Ascending aorta (tissue), 2 donors: ENCODE results near the gene KLK7. TPM values are rescaled to one million over a fixed set of nuclear protein-coding genes. Genes with fewer than 3 reads are reported as not detected.

ENCODE experiments used
- DNase-seq, 2 donors: peaks; one replicate each; pipeline ENCODE4 v3.0.0-alpha.2; 2019; ENCODE audit warnings: low spot score in 2 of 2
- H3K27ac ChIP-seq, 2 donors: fragments of 200-600 bp; sonication (generic); one replicate each; pipeline ENCODE4 v1.5.1; 2016 to 2017; ENCODE audit warnings: mild to moderate bottlenecking in 1 of 2
- H3K27me3 ChIP-seq: fragments of 200-600 bp; sonication (generic); one replicate; pipeline ENCODE4 v1.5.1; 2017
- H3K36me3 ChIP-seq, 2 donors: fragments of 200-600 bp; sonication (generic); one replicate each; pipeline ENCODE4 v1.5.1; 2016
- H3K4me1 ChIP-seq, 2 donors: fragments of 200-600 bp; sonication (generic); one replicate each; pipeline ENCODE4 v1.5.1; 2016 to 2017; ENCODE audit warnings: mild to moderate bottlenecking in 1 of 2
- H3K4me3 ChIP-seq, 2 donors: fragments of 200-600 bp; sonication (generic); one replicate each; pipeline ENCODE4 v1.5.1; 2016 to 2017; ENCODE audit warnings: mild to moderate bottlenecking in 1 of 2
- H3K9me3 ChIP-seq, 2 donors: fragments of 200-600 bp; sonication (generic); one replicate each; pipeline ENCODE4 v1.5.1; 2016
- CTCF ChIP-seq, 3 experiments: fragments of 200-600 bp in 2 of 3; fragments of 450-650 bp in 1 of 3; sonication (generic) in 2 of 3; IDR thresholded peaks; one replicate each; pipeline ENCODE4 v1.5.1; 2016 to 2019; ENCODE audit warnings: antibody characterized with exemption in 3 of 3, mild to moderate bottlenecking in 1 of 3, moderate library complexity in 1 of 3
- intact Hi-C: fragments of 100-400 bp; cut with DNase I; formaldehyde crosslinking; loops from one replicate; pipeline ENCODE4 v1.15.1; 2023
- total RNA-seq: library from RNA; depleted of rRNA; stranded (reverse); fragments of >200 nt; gene quantifications from one replicate; pipeline ENCODE4 v1.1.0, GENCODE V29; 2016

KLK7 gene
- total RNA-seq, 1 donor from 2014 or later, result not detected

- DNase-seq, result no peak
- Histone ChIP-seq H3K27ac (no peak overlapping the region), H3K4me1 (no peaks in the 10 kb centered on the region), H3K4me3 (no peak overlapping the region), H3K27me3 (no peaks in the 10 kb centered on the region), H3K9me3 (no peaks in the 10 kb centered on the region), H3K36me3 (no peaks in the 10 kb centered on the region)
- no peak for TF ChIP-seq CTCF (IDR thresholded peaks at IDR 0.05)
- intact Hi-C loops, result no loop called here
Observed at GRCh38 chr19:51024924-51025323, 41.2 kb upstream of the KLK7 start.

GRCh38 chr19:51023946-51024345 is 40.2 kb upstream of the KLK7 start:
- no peaks in the 10 kb centered on the region for H3K36me3 ChIP-seq
- no peak overlapping the region for H3K27ac ChIP-seq
- TF ChIP-seq CTCF (IDR thresholded peaks at IDR 0.05), result no peak
- DNase-seq, result no peak
- no peaks in the 10 kb centered on the region for H3K9me3 ChIP-seq
- no peaks in the 10 kb centered on the region for H3K27me3 ChIP-seq
- intact Hi-C loops, result no loop called here
- no peaks in the 10 kb centered on the region for H3K4me1 ChIP-seq
- no peak overlapping the region for H3K4me3 ChIP-seq

- H3K9me3 ChIP-seq, result no peaks in the 10 kb centered on the region
- H3K4me3 ChIP-seq, result no peak overlapping the region
- H3K36me3 ChIP-seq, result no peaks in the 10 kb centered on the region
- no peaks in the 10 kb centered on the region for H3K27me3 ChIP-seq
- intact Hi-C loops, result no loop called here
- no peaks in the 10 kb centered on the region for H3K4me1 ChIP-seq
- no peak overlapping the region for H3K27ac ChIP-seq
- no peak for DNase-seq
- TF ChIP-seq CTCF (IDR thresholded peaks at IDR 0.05), result no peak
Observed at GRCh38 chr19:51022526-51022925, 38.8 kb upstream of the KLK7 start.

GRCh38 chr19:51020988-51021651 is 37.4 kb upstream of the KLK7 start:
- Histone ChIP-seq H3K36me3 (no peaks in the 10 kb centered on the region), H3K4me1 (no peaks in the 10 kb centered on the region), H3K4me3 (no peak overlapping the region), H3K27me3 (no peaks in the 10 kb centered on the region), H3K27ac (no peak overlapping the region), H3K9me3 (no peaks in the 10 kb centered on the region)
- peak in 2 of 3 experiments; percentile 15 to 38 for TF ChIP-seq CTCF (IDR thresholded peaks at IDR 0.05)
- intact Hi-C loops, result no loop called here
- DNase-seq, result no peak

- no peak within 1 kb of the TSS for H3K27ac ChIP-seq
- no peaks in the 10 kb centered on the region for H3K4me1 ChIP-seq
- intact Hi-C loops, result no loop called here
- DNase-seq, result no peak
- peak within 1 kb of the TSS in 1 of 2 donors; percentile 35 for H3K4me3 ChIP-seq
- TF ChIP-seq CTCF (IDR thresholded peaks at IDR 0.05), result no peak
- no peaks in the 10 kb centered on the region for H3K36me3 ChIP-seq
- H3K27me3 ChIP-seq, result no peaks in the 10 kb centered on the region
- no peaks in the 10 kb centered on the region for H3K9me3 ChIP-seq
Observed at GRCh38 chr19:51019544-51019925, 35.8 kb upstream of the KLK7 start, which contains the start of gene KLK10. KLK10 (minus strand) TSS chr19:51019709; CDS start chr19:51019130, 579 bp downstream.
